Measurements from ENCODE around the gene SNRK. TPM values are rescaled to one million over a fixed set of nuclear protein-coding genes. Genes with fewer than 3 reads are reported as not detected.
A peak's percentile ranks its signal among the peaks of the same experiment; 100 is the strongest.

Gene SNRK
- total RNA-seq, 1 donor from 2014 or later: 18.2 TPM

DNA sequence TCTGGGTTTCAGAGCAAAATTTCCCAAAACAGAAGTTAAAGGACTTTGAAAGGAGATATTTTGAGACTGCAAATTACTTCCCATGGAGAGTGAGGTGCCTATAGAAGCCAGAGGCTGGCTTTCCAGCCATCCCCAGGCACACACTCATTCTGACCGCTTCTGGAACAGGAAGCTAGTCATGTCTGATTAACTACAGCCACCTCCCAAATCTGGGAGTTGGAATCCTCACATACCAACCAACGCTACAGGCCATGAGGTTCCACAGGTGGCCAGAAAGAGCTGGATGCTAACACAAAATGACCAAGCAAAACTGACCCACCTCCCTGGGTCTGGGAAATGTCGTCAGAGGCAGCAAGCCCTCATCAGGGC, 87.2 kb downstream of the SNRK start:
- no peaks in the 10 kb centered on the region for H3K27me3 Mint-ChIP-seq (ENCODE audit: low read depth)
- no peaks in the 10 kb centered on the region for H3K36me3 Mint-ChIP-seq (ENCODE audit: low read depth)
- DNase-seq (ENCODE audit: low read depth, low spot score): no peak
- H3K4me1 Mint-ChIP-seq: peaks cover 5% of the 10 kb centered on the region
- H3K9me3 Mint-ChIP-seq: peaks cover 2% of the 10 kb centered on the region
- no peak overlapping the region for H3K27ac Mint-ChIP-seq (ENCODE audit: unreplicated experiment)
- H3K4me3 Mint-ChIP-seq: no peak overlapping the region
- no peak for TF ChIP-seq CTCF (conservative IDR thresholded peaks at IDR 0.05)

- Mint-ChIP-seq H3K27me3 (ENCODE audit: low read depth) (no peaks in the 10 kb centered on the region), H3K4me3 (no peak overlapping the region), H3K27ac (ENCODE audit: unreplicated experiment) (no peak overlapping the region), H3K36me3 (ENCODE audit: low read depth) (peaks cover 12% of the 10 kb centered on the region), H3K4me1 (peaks cover under 1% of the 10 kb centered on the region), H3K9me3 (peaks cover 15% of the 10 kb centered on the region)
- no peak for DNase-seq (ENCODE audit: low read depth, low spot score)
- peak; percentile 67 for TF ChIP-seq CTCF (conservative IDR thresholded peaks at IDR 0.05)
Measured at GRCh38 chr3:43378066-43378935, 92.0 kb downstream of the SNRK start.

DNA sequence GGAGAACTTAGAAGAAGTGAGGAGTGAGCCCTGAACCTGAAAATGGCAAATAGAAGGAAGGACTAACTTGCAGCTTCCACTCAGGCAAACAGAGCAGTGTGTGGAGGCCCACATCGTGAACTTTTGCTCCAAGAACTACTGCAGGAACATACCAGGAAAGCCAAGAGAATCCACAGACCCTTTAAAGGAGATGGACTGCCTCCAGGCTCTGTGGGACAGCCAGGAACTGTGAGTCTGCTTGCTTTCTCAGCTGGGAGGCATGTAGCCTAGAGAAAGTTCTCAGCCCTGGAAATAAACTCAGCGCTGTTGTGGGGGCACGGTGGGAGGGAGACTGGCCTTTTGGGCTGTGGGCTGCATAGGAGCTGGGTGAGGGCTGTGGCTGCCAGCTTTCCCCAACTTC, 93.0 kb downstream of the SNRK start:
- Mint-ChIP-seq H3K36me3 (ENCODE audit: low read depth) (peaks cover 12% of the 10 kb centered on the region), H3K4me1 (no peaks in the 10 kb centered on the region), H3K27ac (ENCODE audit: unreplicated experiment) (no peak overlapping the region), H3K27me3 (ENCODE audit: low read depth) (no peaks in the 10 kb centered on the region), H3K4me3 (no peak overlapping the region), H3K9me3 (peaks cover 17% of the 10 kb centered on the region)
- DNase-seq (ENCODE audit: low read depth, low spot score): no peak
- no peak for TF ChIP-seq CTCF (conservative IDR thresholded peaks at IDR 0.05)

- Mint-ChIP-seq H3K36me3 (ENCODE audit: low read depth) (peaks cover 5% of the 10 kb centered on the region), H3K4me3 (no peak overlapping the region)
Measured at GRCh38 chr3:43388175-43388574, 101.8 kb downstream of the SNRK start.

GRCh38 chr3:43388915-43389314, 102.6 kb downstream of the SNRK start:
- H3K4me3 Mint-ChIP-seq: no peak overlapping the region
- TF ChIP-seq CTCF (conservative IDR thresholded peaks at IDR 0.05): no peak
- peaks cover 11% of the 10 kb centered on the region for H3K9me3 Mint-ChIP-seq
- H3K4me1 Mint-ChIP-seq: no peaks in the 10 kb centered on the region
- H3K36me3 Mint-ChIP-seq (ENCODE audit: low read depth): peaks cover 7% of the 10 kb centered on the region
- H3K27me3 Mint-ChIP-seq (ENCODE audit: low read depth): no peaks in the 10 kb centered on the region
- no peak overlapping the region for H3K27ac Mint-ChIP-seq (ENCODE audit: unreplicated experiment)
- no peak for DNase-seq (ENCODE audit: low read depth, low spot score)

More at GRCh38 chr3:43388175-43388574, 101.8 kb downstream of the SNRK start:
- Mint-ChIP-seq H3K9me3 (peaks cover 11% of the 10 kb centered on the region), H3K4me1 (no peaks in the 10 kb centered on the region), H3K27me3 (ENCODE audit: low read depth) (no peaks in the 10 kb centered on the region), H3K27ac (ENCODE audit: unreplicated experiment) (no peak overlapping the region)
- DNase-seq (ENCODE audit: low read depth, low spot score): no peak
- no peak for TF ChIP-seq CTCF (conservative IDR thresholded peaks at IDR 0.05)
